Ectodermal cell (in vitro differentiated cells): ENCODE measurements around the gene RAB3C.
"Not testable (repeated sequence)": the region's sequence is repeated elsewhere in the genome, so short reads cannot be mapped to it uniquely, and the experiment has no call there.

ENCODE experiments used
- H3K27ac ChIP-seq: 2 replicates; pipeline ENCODE4 v1.7.0; 2013; ENCODE audit warnings: mild to moderate bottlenecking, low read depth, low read length; ENCODE audit not compliant: insufficient read depth, poor library complexity, severe bottlenecking
- H3K27me3 ChIP-seq: 2 replicates; pipeline ENCODE4 v1.7.0; 2013; ENCODE audit warnings: mild to moderate bottlenecking, low read length; ENCODE audit not compliant: insufficient read depth, control insufficient read depth, poor library complexity, severe bottlenecking
- H3K36me3 ChIP-seq: one replicate; pipeline ENCODE4 v1.7.0; 2013; ENCODE audit warnings: low read length; ENCODE audit not compliant: control insufficient read depth, insufficient read depth
- H3K4me1 ChIP-seq: one replicate; pipeline ENCODE4 v1.7.0; 2013; ENCODE audit warnings: low read length; ENCODE audit not compliant: control insufficient read depth, insufficient read depth
- H3K4me3 ChIP-seq: 2 replicates; pipeline ENCODE4 v1.7.0; 2013; ENCODE audit warnings: low read depth, low read length, control low read depth; ENCODE audit not compliant: insufficient read depth
- H3K9me3 ChIP-seq: 2 replicates; pipeline ENCODE4 v1.7.0; 2013; ENCODE audit warnings: mild to moderate bottlenecking, low read length, moderate library complexity; ENCODE audit not compliant: control insufficient read depth
- WGBS, 2 experiments: methylation state at CpG; one replicate each; pipeline ENCODE4 v1.1.7; 2013; ENCODE audit warnings: missing lambda C conversion rate in 2 of 2; 5-methylcytosine and 5-hydroxymethylcytosine counted together

Gene RAB3C

DNA sequence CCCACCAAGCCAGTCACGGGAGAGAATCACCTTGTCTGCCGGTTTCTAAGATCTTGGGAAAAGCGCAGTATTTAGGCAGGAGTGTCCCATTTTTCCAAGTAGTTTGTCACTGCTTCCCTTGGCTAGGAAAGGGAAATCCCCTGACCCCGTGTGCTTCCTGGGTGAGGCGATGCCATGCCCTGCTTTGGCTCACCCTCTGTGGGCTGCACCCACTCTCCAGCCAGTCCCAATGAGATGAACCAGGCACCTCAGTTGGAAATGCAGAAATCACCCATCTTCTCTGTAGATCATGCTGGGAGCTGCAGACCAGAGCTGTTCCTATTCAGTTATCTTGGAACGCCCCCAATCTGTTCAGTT lies 116.9 kb downstream of the RAB3C start:
- Histone ChIP-seq H3K27ac (no peak overlapping the region), H3K4me3 (no peak overlapping the region), H3K9me3 (no peaks in the 10 kb centered on the region), H3K27me3 (no peaks in the 10 kb centered on the region), H3K36me3 (no peaks in the 10 kb centered on the region), H3K4me1 (no peaks in the 10 kb centered on the region)
- WGBS, 2 experiments, result 89 to 91% methylated on average over 6 of the region's 6 CpGs

DNA sequence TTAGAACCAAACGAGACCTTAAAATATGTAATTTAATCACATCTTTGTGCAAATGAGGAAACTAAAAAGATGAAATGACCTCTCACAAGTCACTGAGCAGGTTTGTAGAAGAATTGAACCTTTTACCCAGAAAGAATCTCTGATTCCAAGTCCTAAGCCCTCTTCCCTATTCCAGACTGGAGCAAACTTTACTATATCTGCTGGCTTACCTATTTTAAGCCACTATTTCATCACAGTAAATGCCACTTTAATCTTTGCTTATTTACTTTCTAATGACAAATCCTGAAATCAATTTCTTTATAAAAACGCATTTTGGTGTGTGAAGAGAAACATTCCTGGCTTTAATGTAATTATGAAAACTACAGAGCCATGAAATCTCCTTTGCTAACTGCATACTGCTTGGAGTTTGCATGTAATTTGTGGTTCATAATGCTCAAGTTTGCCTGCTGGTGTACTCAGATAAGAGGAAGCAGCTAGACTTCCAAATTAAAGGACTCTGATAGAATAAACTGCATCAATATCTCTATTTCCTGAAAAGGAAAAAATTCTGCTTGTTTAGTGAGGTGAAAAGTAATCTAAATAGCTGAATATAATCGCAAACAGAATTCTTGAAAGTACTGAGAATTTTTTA lies 121.2 kb downstream of the RAB3C start:
- Histone ChIP-seq H3K9me3 (no peaks in the 10 kb centered on the region), H3K36me3 (no peaks in the 10 kb centered on the region), H3K4me3 (no peak overlapping the region), H3K27me3 (no peaks in the 10 kb centered on the region), H3K27ac (no peak overlapping the region), H3K4me1 (no peaks in the 10 kb centered on the region)
- WGBS, 2 experiments, result 93% methylated on average over 2 of the region's 3 CpGs; no CpG with 5 or more reads in 1 of the 2 experiments

DNA sequence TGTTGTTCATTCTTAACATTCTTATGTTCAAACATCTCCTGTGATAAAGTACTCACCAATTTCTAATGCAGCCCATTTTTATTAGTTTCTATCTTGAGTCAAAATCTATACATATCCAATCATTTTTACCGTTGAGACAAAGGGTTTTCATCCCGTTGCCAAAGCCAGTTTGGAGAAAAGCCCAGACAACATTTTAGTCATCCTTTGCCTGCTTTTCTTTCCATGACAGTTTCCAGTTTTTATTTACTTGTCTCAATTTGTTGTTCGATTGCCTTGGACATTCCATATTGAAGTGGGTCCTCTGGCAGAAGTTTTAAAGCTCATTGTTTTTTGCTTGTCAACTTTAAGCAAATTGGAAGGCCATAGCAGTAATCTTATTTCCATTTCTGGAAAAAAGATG lies 123.9 kb downstream of the RAB3C start:
- Histone ChIP-seq H3K4me1 (no peaks in the 10 kb centered on the region), H3K27me3 (no peaks in the 10 kb centered on the region), H3K27ac (no peak overlapping the region), H3K9me3 (no peaks in the 10 kb centered on the region), H3K4me3 (no peak overlapping the region), H3K36me3 (no peaks in the 10 kb centered on the region)
- WGBS, 2 experiments, result 94 to 96% methylated on average over 3 of the region's 3 CpGs

DNA sequence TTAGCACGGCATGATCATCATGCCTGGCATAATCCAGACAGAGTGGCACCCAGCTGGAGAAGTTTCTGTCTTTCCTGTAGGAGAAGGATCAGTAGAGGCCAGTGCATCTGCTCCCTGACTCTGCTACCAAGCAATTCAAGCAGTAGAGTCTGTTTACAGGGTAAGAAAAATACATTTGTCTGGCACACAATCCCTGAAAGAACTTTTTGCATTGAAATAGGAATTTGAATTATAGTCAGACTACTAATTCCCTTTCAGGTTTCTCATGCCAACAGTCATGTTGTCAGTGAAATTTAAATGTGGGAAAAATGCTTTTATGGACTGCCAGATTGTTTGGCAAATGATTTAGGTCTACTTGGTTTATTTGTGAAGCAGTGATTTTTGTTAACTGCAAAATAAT lies 125.6 kb downstream of the RAB3C start:
- 86 to 94% methylated on average over 1 of the region's 1 CpG for WGBS, 2 experiments

DNA sequence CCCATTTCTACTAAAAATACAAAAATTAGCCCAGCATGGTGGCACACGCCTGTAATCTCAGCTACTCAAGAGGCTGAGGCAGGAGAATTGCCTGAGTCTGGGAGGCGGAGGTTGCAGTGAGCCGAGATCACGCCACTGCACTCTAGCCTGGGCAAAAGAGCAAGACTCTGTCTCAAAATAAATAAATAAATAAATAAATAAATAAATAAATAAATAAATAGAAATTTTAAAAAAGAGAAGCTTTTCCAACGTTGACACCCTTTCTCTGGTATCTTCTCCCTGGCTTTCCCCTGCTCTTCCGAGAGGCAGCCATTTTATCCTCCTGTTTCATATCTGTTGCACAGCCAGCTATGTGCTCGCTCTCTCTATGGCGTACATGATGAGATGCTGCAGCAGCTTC lies 127.5 kb downstream of the RAB3C start:
- not testable (repeated sequence) for H3K27ac ChIP-seq, H3K4me1 ChIP-seq, H3K9me3 ChIP-seq, H3K36me3 ChIP-seq, H3K27me3 ChIP-seq, H3K4me3 ChIP-seq
- 92 to 93% methylated on average over 6 to 8 of the region's 8 CpGs for WGBS, 2 experiments

More for the DNA sequence above, 125.6 kb downstream of the RAB3C start:
- no peaks in the 10 kb centered on the region for H3K27me3 ChIP-seq
- H3K9me3 ChIP-seq, result no peaks in the 10 kb centered on the region
- H3K36me3 ChIP-seq, result no peaks in the 10 kb centered on the region
- H3K4me1 ChIP-seq, result no peaks in the 10 kb centered on the region
- H3K27ac ChIP-seq, result no peak overlapping the region
- no peak overlapping the region for H3K4me3 ChIP-seq

DNA sequence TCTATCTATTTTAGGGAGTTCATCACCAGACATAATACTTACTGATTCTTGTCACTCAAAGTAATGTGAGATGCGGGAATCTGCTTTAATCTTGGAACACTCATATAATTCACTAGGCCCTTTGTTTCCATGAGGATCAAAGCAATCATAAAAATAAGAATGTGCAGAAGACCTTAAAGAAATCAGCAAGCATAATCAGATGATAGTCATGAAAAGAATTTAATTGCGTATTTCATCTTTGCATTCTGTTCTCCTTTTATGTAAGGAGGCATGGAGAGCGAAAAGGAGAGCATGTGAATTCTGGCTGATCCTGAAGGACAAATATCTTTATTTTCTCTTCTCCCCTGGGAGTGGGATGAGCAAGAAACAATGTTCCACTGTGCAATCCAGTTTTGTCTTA lies 128.0 kb downstream of the RAB3C start:
- no peak overlapping the region for H3K4me3 ChIP-seq
- no peak overlapping the region for H3K27ac ChIP-seq
- no peaks in the 10 kb centered on the region for H3K9me3 ChIP-seq
- no peaks in the 10 kb centered on the region for H3K27me3 ChIP-seq
- H3K4me1 ChIP-seq, result no peaks in the 10 kb centered on the region
- H3K36me3 ChIP-seq, result no peaks in the 10 kb centered on the region
- WGBS, 2 experiments, result 95 to 97% methylated on average over 3 of the region's 3 CpGs

DNA sequence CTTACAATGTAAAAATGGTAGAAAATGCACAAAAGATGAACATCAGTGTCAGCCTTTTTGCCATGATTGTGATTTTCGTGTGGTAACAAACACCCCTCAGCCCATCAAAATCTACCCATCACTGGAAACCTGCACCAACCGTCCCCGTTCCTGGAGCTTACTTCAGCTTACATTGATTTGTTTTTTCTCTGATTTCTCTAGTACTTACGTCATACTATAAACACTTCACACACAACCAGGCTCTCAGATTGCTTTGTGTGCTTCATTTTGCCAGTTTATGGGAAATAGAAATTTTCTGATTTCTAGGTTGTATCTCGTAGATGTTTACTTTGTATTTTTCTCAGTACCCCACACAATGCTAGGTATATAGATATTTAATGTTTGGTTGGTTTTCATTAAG lies 129.1 kb downstream of the RAB3C start:
- Histone ChIP-seq H3K4me3 (no peak overlapping the region), H3K9me3 (no peaks in the 10 kb centered on the region)
- 78 to 92% methylated on average over 4 of the region's 5 CpGs for WGBS, 2 experiments

DNA sequence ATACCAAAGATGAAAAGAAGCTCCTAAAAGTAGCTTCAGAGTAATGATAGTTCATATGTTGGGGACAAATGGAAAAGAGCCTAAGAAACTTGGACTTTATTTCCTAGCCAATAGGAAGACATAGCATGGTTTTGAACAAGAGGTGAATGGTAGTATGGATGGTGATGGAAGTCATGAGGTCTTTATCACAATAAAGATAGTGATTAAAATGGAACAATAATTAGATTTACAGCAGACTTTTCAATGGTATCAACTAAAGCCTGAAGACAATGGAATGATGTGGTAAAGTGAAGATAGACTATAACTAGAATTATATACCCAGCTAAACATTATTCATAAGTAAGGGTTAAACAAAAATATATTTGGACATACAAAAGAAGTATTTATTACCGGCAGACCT lies 131.2 kb downstream of the RAB3C start:
- no peaks in the 10 kb centered on the region for H3K4me1 ChIP-seq
- 100% methylated on average over 1 of the region's 1 CpG; no CpG with 5 or more reads in 1 of the 2 experiments for WGBS, 2 experiments
- H3K4me3 ChIP-seq, result no peak overlapping the region

More for the DNA sequence above, 129.1 kb downstream of the RAB3C start:
- Histone ChIP-seq H3K27me3 (no peaks in the 10 kb centered on the region), H3K27ac (no peak overlapping the region), H3K36me3 (no peaks in the 10 kb centered on the region), H3K4me1 (no peaks in the 10 kb centered on the region)

DNA sequence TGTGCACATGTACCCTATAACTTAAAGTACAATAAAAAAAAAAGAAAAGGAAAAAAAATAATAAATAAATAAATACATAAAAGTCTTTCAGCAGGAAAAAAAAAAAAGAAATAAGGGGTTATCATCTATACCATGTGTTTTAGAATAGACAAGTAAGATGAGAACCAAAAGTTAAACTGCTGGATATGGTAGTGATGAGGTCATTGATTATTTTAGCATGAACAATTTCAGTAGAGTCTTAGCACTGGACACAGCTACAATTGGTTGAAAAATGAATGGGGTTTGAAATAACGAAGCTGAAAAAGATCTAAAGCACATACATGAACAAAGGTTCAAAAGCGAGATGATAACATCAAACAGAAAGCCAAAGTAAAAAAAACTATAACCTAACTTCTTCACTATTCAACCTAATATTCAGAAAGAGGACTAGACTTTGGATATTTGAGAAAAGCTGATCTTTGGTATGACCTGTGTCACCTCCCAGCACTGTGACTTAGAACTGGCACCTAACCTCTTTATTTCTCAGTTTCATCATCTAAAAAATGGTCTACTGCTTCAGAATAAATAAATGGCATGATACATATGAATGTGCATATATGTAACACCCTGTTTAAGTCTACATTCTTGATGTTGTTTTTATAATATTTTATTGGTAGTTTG lies 133.3 kb downstream of the RAB3C start:
- Histone ChIP-seq H3K27ac (no peak overlapping the region), H3K27me3 (no peaks in the 10 kb centered on the region), H3K4me3 (no peak overlapping the region), H3K9me3 (no peaks in the 10 kb centered on the region), H3K36me3 (no peaks in the 10 kb centered on the region), H3K4me1 (no peaks in the 10 kb centered on the region)
- 97% methylated on average over 2 of the region's 2 CpGs; no CpG with 5 or more reads in 1 of the 2 experiments for WGBS, 2 experiments

More for the DNA sequence above, 131.2 kb downstream of the RAB3C start:
- Histone ChIP-seq H3K36me3 (no peaks in the 10 kb centered on the region), H3K27ac (no peak overlapping the region), H3K27me3 (no peaks in the 10 kb centered on the region), H3K9me3 (no peaks in the 10 kb centered on the region)

DNA sequence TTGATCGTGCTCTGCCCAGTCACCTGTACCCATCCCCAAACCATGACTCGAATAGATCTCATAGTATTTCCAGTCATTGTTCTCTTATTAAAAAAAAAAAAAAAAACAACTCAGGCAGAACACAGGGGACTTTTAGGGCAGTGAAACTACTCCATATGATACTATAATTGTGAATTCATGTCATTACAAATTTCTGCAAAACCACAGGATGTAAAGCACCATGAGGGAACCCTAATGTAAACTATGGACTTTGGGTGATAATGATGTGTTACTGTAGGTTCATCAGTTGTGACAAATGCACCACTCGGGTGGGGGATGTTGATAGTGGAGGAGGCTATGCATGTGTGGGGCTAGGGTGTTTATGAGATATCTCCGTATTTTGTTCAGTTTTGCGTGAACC lies 133.8 kb downstream of the RAB3C start:
- H3K9me3 ChIP-seq, result no peaks in the 10 kb centered on the region
- H3K27ac ChIP-seq, result no peak overlapping the region
- no peaks in the 10 kb centered on the region for H3K27me3 ChIP-seq
- peaks cover under 1% of the 10 kb centered on the region for H3K4me1 ChIP-seq
- WGBS, 2 experiments, result 92 to 93% methylated on average over 4 to 5 of the region's 5 CpGs
- H3K36me3 ChIP-seq, result no peaks in the 10 kb centered on the region
- no peak overlapping the region for H3K4me3 ChIP-seq
